Retinal pigment epithelial cell (primary cell): ENCODE results near the gene SGCD.

Source experiments
- DNase-seq: peaks from one replicate; pipeline ENCODE4 v3.0.0-alpha.2; 2010; ENCODE audit warnings: low read depth
- H3K4me3 ChIP-seq: 2 replicates; pipeline ENCODE4 v1.5.1; 2011; ENCODE audit warnings: mild to moderate bottlenecking, low read length, control low read depth, moderate library complexity
- CTCF ChIP-seq: conservative IDR thresholded peaks from 2 replicates; pipeline ENCODE4 v1.5.1; 2011; ENCODE audit warnings: low read depth, low read length, control low read depth, inconsistent platforms

Gene SGCD

GRCh38 chr5:156667616-156668015 lies 340.7 kb downstream of the SGCD start:
- DNase-seq: no peak
- H3K4me3 ChIP-seq: no peak overlapping the region
- TF ChIP-seq CTCF: no peak

GRCh38 chr5:156669416-156669815 lies 342.5 kb downstream of the SGCD start:
- H3K4me3 ChIP-seq: no peak overlapping the region
- no peak for TF ChIP-seq CTCF
- no peak for DNase-seq

GRCh38 chr5:156670615-156671014 lies 343.7 kb downstream of the SGCD start:
- H3K4me3 ChIP-seq: no peak overlapping the region
- DNase-seq: no peak
- TF ChIP-seq CTCF: no peak

GRCh38 chr5:156675395-156675794 lies 348.4 kb downstream of the SGCD start:
- DNase-seq: no peak
- H3K4me3 ChIP-seq: no peak overlapping the region
- no peak for TF ChIP-seq CTCF

- no peak overlapping the region for H3K4me3 ChIP-seq
- TF ChIP-seq CTCF: no peak
- no peak for DNase-seq
These were observed 351.0 kb downstream of the SGCD start for GRCh38 chr5:156677963-156678362.

- DNase-seq: no peak
- no peak for TF ChIP-seq CTCF
- H3K4me3 ChIP-seq: no peak overlapping the region
These were observed 351.5 kb downstream of the SGCD start for GRCh38 chr5:156678484-156678883.

- TF ChIP-seq CTCF: no peak
- no peak for DNase-seq
- H3K4me3 ChIP-seq: no peak overlapping the region
These were observed 353.9 kb downstream of the SGCD start for GRCh38 chr5:156680831-156681230.
